ENCODE results near the gene SMIM13. TPM values are rescaled to one million over a fixed set of nuclear protein-coding genes. Genes with fewer than 3 reads are reported as not detected.
A peak's percentile ranks its signal among the peaks of the same experiment; 100 is the strongest.

The SMIM13 gene
- total RNA-seq, 1 donor = 2.2 TPM

DNA sequence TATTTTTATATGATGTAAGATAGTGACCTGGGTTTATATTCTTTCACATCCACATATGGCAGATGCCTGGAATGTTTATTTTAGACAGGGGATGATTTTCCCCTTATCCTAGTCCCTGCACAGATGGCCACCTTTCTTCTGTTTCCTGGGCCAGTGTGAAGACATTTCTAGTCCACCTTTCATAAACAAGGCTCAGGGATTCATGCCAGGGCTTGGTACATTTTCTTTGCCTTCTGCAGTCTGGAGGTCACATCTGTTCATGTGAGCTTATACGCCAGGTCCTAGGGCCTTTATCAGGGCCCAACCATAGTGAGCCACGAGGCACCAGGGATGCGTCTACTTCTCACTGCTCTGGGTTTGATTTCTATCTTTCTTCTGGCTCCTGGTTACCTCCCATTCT is 55.9 kb downstream of the SMIM13 start:
- DNase-seq (ENCODE audit: low read depth in 2 of 3, low spot score in 2 of 3) = no peak

DNA sequence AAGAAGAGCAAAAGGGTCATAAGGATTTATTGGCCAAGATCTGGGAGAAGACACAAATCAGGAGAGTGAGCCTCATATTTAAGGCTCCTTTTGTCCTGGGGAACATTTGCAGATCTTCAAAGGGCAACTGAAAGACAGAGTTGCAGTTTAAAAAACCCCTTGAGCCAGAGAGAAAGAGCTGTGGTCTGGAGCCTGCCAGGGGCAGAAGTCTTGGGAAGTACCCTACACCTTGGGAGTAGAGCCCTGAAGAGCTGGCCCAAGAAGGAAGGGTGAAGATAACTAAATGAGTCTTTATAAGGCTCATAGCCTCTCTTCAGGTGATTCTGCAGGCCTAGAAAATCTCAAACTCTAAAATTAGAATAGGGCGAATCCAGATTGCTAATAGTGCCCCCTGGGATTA is 57.9 kb downstream of the SMIM13 start:
- no peak for DNase-seq (ENCODE audit: low read depth in 2 of 3, low spot score in 2 of 3)

DNA sequence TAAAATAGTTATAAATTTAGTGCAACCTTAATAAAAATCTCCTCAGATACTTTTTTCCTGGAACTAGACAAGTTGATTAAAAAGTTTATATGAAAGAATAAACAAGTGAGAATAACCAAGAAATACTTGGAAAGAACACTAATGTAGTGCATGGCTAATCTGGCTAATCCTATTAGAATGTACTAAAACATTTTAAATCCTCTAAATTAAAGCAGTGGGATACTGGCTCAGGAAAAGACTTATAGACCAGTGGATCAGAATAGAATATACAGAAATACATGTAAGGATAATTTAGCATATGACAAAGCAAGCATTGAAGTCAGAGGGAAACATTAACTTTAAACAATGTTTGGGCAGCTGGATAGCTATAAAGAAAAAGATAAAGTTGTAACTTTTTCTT is 58.9 kb downstream of the SMIM13 start:
- no peak for DNase-seq (ENCODE audit: low read depth in 2 of 3, low spot score in 2 of 3)

DNA sequence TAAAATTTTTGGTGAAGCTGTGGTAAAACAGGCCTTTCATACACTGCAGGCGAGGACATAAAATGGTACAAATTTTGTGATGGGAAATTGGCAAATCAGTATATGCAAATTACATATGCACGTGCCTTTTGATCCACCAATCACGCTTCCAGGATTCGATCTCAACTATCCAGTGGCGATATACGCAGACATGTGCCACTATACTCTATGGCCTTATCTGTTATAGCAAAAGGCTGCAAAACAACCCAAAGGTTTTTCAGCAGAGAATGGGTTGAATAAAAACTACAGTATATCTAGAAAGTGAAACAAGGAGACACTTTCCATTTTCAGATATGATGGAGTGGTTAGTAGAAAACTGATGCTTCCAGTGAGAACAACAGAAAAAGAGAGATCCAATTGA is 59.8 kb downstream of the SMIM13 start:
- DNase-seq (ENCODE audit: low read depth in 2 of 3, low spot score in 2 of 3) = no peak

DNA sequence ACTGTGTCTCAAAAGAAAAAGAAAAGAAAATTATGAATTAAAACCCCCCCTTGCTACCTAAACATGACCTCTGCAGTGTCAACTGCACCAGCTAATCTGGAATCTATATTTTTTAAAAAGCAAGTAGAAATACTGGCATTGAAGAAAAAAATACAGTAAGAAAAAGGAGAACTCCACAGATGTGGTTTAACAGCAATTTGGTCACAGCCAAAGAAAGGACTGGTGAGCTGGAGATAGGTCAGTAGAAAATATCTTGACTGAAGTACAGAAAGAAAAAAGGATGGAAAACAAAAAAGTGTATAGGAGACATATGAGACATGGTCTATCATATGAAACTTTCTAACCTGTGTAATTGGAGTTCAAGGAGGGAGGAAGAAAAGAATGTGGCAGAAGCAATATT is 62.0 kb downstream of the SMIM13 start:
- peak in 1 of 3 donors; percentile 17 for DNase-seq (ENCODE audit: low read depth in 2 of 3, low spot score in 2 of 3)

DNA sequence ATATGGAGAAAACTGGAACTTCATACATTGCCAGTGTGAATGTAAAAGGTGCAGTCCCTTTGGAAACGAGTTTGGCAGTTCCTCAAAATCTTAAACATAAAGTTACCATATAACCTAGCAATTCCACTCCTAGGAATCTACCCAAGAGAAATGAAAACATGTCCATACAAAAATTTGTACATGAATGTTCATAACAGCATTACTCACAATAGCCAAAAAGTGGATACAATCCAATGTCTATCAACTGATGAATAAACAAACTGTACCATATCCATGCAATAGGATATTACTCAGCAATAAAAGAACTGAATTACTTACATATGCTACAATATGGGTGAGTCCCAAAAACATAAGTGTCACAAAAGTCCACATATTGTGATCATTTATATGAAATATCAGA is 66.6 kb downstream of the SMIM13 start:
- DNase-seq (ENCODE audit: low read depth in 2 of 3, low spot score in 2 of 3) = no peak

DNA sequence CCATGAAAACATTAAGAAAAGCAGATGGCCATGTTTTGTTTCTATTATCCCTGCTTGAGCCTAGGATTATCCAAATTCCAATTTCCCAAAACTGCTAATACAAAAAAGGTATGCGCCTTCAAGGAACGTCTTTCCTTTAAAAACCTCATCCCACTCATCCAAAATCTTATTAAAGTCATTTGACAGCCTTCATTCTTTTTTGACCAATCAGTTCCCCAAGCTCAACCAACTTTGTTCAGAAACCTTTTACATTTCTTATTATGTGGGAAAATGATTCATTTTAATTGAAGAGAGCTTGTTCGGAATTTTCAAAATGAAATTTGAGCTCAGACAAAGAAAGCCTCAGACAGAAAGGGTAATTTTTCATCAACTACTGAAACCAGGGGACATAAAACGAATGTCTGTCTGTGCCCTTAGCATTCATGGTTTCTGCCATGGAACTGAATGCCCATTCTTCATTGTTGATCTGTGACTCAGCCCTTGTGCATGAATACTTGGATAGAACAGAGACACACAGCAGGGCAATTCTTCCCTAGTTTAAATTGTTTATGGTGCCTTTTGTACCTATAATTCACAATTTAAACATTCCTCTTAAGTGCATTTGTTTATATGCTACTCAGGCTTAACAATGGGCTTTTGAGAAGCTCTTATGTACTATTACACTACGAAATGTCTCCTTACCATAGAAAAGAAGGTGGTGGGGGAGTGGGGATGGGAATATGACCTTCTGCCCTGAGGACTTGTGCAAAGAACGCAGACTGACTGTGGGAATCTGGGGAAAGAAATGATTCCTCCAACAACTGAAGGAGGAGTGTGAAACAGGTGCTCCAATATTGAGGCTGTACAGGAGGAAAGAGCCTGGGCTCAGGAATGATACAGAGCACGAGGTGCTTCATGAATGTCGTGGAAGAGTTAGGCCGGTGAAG is 67.7 kb downstream of the SMIM13 start:
- no peak for DNase-seq (ENCODE audit: low read depth in 2 of 3, low spot score in 2 of 3)

DNA sequence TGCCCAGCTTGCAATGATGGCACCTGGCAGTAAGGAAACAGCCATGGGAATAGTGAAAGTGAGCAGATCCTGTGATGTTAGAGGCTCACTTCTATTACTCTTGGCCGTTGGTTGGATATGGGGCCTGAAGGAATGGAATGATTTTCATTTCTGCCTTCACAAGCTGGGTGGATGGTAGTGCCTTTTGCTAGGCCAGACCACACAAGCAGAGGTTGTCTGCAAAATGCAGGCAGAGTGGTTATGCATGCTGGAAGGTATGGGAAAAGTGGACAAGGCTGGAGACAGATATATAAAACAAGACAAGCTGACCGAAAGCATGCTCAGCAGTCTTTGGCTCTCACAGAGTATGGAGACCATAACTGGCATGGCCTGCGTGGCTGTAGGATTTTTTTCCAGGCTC is 68.6 kb downstream of the SMIM13 start:
- no peak for DNase-seq (ENCODE audit: low read depth in 2 of 3, low spot score in 2 of 3)

DNA sequence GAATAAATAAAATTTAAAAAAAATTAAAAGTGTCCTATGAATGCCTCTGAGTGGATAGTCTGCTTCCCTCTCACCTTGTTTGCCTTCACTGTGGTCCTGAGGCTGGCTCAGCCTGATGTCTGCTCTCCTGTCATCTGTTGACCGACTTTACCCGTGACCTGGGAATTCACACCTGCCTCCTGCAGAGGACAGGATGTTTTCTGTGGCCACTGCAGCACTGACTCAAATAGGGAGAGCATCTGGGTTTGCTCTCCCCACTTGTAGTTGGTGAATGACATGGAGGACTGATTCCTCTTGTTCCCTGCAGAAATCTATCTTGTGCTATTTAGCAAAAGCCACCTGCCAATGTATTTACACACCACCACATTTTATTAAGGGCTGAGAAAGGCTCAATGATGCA is 70.3 kb downstream of the SMIM13 start:
- no peak for DNase-seq (ENCODE audit: low read depth in 2 of 3, low spot score in 2 of 3)

DNA sequence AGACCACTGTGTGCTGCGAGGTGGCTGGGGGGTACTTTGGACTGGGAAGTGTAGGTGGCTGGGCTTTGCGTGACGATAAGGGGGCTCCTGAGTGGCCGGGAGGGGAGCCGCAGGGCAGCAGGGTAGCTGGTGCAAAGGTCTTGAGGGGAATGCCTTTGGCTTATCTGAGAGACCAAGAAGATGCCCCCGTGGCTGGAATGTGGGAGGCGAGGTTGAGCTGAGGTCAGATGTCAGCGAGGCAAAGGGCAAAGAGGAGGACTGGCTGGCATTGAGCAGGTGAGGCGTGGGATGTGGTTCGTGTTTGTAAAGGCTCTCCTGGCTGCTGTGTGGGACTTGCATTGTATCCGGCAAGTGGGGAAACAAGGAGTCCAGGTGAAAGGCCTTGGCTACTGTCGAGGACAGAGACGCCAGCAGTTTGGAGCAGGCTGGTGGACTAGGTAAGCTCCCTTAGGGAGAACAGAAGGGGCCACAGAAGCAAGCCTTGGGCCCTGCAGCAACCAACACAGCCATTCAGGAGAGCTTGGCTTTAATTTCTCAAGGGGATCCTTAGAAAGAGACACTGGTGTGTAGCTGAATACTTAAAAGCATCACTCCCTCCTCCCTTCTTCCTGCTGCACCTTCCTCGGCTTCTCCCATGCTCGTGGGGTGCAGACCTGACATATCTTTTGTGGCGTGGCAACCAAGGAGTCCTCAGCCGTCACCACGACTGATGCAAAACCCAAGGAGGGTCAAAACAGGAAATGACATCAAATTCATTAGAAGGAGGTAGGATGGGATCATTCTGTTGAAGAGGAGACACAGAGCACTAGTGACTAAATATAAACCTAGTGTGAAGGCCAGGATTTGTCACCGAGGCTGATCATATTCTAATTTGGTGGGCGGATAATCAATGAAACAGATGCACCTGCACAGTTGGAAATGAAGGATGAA is 71.3 kb downstream of the SMIM13 start:
- DNase-seq (ENCODE audit: low read depth in 2 of 3, low spot score in 2 of 3) = no peak

DNA sequence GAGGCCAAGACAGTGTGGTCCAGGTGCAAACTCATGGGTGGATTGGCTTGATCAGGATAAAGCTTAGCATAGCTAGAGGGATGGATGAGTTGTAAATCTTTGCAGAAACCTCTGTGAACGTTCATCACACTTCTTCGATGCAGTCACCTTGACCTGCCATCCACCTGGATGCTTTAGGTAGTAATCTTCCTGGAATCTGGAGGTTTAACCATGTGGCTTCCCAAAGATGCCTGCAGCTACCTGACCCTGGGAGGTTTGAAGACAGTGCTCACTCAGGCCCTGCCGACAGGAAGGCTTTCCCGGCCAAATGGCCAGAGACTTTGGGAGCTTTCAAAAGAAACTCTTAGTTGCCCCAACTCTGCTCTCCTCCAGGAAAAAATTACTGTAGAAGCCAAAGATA is 73.3 kb downstream of the SMIM13 start:
- DNase-seq (ENCODE audit: low read depth in 2 of 3, low spot score in 2 of 3) = no peak

DNA sequence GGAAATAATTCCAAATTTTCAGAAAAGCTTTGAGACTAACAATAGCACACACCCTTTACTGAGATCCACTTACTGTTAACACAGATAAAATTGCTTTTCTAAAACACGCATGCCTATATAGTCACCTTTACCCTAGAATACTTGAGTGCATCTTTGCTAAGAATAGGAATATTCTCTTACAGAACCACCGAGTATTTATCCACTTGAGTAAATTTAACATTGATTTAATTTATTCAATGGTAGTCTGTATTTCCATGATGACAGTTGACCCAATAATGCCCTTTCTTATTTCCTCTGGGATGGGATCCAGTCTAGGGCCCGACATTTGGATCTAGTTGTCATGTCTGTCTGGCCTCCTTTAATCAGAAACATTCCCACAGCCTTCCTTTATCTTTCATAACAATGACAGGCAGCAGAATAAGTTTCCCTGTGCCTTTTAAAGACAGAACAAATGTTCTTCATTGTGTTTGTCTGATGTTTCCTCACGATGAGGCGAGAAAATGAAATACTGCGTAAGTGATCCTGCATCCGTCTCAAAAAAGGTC is 74.5 kb downstream of the SMIM13 start:
- no peak for DNase-seq (ENCODE audit: low read depth in 2 of 3, low spot score in 2 of 3)

DNA sequence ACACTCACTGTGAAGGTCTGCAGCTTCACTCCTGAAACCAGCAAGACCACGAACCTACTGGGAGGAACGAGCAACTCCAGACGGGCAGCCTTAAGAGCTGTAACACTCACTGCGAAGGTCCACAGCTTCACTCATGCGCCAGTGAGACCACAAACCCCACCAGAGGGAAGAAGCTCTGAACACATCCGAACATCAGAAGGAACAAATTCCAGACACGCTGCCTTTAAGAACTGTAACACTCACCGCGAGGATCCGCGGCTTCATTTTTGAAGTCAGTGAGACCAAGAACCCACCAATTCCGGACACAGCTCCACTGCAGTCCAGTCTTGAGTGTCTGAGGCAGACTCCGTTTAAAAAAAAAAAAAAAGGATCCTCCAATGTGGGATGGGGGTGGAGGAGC is 78.3 kb downstream of the SMIM13 start:
- DNase-seq (ENCODE audit: low read depth in 2 of 3, low spot score in 2 of 3) = no peak

DNA sequence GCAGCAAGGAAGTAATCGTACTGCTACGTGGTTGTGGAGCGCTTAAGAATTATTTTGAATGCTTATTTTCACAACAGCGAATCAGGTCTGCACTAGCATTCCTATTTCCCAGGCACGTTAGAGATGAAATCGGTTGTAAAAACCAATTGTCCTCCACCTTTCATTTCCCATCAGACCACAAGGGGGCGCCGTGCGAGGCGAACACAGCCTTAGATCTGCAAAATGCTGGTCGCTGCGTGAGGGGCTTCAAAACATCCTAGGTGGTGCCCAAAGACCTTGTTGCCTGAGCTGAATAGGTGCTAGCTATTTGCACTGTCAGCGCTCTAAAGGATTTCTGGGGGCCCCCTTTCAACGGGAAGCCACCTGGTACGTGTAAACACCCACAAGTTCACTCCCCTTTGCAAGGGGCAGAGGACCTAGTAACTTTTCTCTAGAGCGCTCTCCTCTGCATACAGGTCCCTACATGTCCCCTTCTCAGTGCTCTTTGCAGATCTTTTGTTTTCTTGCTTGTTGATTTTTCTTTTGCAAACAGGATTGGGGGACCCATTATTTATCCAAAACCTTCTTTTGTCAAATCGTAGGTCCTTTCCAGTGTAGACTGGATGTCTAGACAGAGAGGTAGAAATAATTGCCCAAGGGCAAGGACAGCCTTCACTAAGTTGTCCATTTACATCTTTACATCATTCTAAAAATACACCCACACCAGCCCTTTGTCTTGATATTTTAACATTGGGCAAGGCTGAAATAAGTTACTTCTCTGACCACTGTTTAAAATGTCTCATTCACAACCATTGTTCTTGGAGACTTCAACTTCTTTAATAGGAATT is 79.1 kb downstream of the SMIM13 start:
- DNase-seq (ENCODE audit: low read depth in 2 of 3, low spot score in 2 of 3) = peak; percentile 55 to 78 (median 64)

DNA sequence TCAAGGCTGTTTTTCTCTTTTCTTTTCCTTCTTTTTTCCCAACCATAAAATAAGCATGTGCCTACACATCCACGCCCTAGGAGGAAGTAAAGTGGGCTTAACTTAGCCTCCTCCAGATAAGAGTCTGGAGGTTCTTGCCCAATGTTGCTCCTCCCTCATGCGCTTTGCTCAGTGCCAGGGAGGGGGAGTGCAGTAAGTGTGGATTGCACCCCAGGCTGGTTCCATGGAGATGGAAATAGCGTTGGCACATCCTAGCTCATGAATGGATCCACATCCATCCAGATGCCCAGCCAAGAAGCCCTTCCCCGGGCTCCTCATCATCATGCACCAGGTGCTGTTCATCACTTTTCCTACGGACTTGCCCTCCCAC is 80.6 kb downstream of the SMIM13 start:
- no peak for DNase-seq (ENCODE audit: low read depth in 2 of 3, low spot score in 2 of 3)

DNA sequence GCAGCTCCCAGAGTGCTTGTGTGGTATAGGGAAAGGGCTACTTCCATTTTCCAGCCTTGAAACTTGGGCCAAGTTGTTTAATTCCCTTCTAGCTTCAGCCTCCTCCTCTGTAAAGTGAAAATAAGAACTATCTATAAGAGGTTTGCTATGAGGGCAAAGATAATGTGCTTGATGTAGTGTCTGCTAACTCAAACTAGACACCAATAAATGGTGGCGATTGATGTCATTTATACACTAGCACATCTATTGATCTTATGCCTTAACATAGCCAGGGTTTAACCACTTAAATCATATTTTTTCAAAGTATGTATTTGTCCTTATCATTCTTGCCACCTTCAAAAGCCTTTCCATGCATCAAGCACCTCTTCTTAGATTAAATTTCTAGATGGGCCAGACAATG is 83.6 kb downstream of the SMIM13 start:
- no peak for DNase-seq (ENCODE audit: low read depth in 2 of 3, low spot score in 2 of 3)

DNA sequence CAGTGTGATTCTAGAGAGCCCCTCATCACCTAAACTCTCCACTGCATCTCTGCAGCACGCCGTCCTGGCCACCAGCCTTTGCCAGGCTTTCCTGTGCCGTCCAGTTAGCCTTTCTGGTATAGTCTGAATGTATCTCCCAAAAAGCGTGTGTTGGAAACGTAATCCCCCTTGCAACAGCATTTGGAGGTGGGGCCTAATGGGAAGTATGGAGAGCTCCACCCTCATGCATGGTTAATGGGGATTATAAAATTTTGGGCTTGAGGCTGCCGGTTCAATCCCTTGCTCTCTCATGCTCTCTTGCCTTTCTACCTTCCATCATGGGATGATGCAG is 85.4 kb downstream of the SMIM13 start:
- no peak for DNase-seq (ENCODE audit: low read depth in 2 of 3, low spot score in 2 of 3)

DNA sequence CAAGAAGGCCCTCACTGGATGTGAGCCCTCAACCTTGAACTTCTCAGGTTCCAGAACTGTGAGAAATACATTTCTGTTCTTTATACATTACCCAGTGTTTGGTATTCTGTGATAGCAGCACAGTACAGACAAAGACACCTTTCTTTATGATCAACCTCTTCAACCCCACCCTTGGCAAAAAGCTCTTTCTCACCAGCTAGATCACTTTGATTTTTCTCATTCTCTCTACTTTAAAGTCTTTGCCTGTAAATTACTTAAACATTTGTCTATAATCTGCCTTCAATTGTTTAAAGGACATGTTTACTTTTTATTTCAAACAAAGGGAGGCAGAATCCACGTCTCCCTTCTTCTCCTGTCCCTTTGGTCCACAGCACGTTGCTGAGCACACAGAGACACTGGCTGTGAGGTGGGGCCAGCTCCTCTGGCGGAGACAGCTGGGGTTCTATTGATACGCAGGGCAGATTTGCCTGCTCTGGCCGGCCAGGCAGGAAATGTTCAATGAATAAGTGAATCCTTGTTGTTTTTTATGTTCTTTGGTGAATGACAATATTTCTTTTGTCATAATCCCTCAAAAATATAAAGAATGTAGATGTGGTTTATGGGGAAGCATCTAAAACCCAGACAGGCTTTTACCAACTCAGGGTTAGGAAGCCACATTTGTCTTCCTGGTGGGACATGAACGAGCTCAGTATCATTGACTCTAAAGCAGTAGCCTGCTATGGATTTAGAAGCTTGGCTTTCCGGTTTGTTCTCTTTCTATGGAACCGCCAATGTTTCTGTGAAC is 86.0 kb downstream of the SMIM13 start:
- no peak for DNase-seq (ENCODE audit: low read depth in 2 of 3, low spot score in 2 of 3)

DNA sequence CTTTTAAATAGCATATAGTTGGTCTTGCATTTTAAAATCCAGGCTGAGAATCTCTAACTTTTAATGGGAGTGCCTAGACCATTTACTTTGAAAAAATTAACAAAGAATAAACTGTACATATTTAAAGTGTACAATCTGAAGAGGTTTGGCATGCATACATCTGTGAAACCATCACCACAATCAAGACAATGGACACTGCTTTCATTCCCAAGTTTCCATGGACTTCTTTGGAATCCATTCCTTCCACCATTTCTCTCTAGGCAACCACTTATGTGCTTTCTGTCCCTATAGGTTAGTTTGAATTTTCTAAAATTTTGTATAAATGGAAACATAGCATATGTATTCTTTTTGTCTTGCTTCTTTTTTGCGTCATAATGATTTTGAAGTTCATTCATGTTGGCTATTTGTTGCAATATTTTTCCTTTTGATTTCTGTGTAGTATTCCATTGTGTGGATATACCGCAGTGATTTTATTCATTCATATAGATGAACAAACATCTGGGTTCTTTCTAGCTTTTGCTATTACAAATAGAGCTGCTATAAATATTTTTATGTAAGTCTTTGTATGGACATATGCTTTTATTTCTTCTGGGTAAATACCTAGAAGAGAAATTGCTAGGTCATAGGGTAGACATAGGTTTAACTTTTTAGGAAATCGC is 88.0 kb downstream of the SMIM13 start:
- no peak for DNase-seq (ENCODE audit: low read depth in 2 of 3, low spot score in 2 of 3)
